GM18907 (cell line): ENCODE results near the gene DLG1.

Experiments
- ATAC-seq: cut with Tn5 transposase; IDR thresholded peaks from one replicate; pipeline ENCODE4 v1.9.1; 2021; ENCODE audit warnings: mild to moderate bottlenecking, moderate library complexity; ENCODE audit not compliant: unreplicated experiment

The DLG1 gene

DNA sequence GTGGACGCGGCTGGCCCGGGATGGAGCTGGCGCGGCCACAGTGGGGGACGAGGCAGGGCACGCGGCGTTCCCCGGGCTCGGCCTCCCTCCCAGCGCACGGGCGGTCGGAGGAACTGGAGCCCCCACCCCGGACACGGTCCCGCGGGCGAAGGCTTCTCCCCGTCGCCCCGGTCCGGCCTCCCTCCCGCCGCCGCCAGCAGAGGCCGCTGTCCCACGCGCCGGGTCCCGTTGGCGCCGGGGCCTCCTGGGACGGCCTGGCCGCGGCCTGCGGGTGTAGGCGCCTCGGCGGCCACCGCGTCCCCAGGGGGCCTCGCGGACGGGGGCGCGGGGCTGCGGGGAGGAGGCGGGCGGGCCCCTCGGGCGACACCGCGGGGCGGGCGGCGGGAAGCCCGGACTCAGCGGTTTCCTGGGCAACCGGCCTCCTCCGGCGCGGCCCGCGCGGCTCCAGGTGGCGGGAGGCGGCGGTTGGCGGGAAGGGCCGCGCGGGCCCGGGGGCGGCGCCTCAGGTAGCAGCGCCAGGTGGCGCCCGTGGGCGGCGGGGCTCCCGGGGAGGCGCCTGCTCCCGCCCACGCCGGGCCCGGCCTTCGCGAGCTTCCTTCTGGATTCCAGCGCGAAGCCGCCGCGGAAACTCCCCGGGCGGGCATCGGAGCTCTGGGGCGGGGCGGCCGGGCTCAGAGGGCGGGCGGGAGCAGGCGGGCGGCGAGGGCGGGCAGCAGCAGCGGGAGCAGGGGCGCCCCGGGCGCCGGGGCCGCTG lies 295.5 kb downstream of the DLG1 start:
- ATAC-seq: peak; percentile 74

DNA sequence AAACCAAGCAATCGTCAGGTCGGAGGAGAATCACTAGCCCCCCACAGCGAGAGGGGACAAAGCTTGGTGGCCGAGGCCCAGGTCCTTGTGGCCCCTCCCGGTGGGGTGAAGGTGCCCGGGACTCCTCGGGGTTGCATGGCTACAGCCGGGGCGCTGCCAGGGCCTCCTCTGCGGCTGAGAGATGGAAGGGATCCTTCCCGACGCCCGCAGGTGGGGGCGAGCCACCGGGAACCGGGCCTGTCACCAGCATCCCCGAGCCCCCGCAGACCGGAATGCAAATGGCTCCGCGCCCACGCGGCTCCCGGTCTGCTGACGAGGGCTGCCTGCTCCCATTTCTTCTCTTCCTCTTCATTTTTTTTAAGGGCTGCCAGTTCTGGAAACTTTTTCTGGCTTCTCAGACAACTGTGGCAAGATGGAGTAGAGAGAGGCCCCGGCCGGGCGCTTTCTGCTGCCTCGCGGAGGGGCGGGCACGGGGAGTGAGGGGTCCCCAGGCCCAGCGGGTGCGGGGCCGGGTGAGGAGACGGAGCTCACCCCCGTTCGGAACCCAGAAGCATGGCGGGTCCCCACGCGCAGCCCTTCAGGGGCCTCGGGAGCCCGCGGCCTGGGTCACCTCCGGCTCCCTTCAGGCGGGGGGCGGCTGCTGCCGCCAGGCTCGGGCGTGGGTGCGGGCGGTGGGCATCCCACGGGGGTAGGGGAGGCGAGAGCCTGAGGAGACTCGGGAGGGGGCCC lies 296.3 kb downstream of the DLG1 start:
- no peak for ATAC-seq

DNA sequence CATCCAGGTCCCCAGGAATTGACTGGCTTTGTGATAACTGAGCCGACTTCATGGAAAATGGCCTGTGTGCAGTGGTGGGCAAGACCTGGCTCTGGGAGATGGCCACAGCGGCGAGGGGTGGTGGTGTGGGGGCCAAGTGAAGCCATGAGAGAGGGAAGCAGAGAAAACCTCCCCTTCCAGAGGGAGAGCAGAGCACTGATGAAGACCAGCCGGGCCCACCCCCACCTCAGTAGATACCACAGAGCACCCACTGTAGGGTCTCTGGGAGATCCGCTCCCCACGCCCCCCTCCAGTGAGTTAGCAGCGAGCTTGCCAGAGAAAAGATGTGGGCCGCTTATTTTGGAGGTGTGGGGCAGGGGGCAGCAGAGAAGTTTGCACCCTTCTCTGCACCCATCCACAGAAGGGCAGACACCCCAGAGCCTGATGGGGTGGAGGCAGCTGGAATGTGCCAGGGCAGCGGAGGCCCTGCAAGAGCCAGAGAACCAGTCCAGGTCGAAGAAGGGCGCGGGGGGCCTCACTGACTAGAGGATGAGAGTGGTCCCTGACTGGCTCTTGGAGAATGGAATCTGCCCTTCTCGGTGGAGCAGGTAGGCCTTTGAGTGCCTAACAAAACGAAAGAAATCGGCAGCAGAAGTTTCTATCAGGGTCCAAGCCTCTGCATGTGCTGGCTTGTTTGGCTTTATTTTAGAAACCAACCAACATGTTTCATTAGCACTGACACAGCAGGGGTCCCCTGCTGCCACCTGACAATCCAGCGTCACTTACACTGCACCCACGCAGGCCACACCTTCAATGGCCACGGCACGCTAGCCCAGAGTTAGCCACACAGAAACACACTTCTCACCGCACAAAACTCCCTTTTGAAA lies 297.1 kb downstream of the DLG1 start:
- ATAC-seq: no peak

DNA sequence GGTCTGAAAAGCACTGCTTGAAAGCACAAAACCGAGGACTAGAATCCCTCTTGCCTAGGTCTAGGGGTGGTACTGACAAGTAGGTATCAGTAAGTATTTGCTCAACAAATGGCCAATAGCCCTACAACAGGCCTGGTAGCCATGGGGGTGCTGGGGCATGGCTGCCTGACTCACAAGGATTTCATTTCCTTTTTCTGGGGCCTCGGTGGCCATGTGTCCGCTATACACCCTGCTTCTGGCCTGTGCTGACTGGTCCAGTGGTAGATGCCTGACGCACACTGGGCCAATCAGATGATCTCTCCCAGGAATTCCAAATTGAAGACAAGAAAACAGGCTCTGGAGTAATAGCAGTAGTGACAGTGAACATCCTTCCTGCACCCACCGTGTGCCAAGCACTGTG lies 298.2 kb downstream of the DLG1 start:
- no peak for ATAC-seq

DNA sequence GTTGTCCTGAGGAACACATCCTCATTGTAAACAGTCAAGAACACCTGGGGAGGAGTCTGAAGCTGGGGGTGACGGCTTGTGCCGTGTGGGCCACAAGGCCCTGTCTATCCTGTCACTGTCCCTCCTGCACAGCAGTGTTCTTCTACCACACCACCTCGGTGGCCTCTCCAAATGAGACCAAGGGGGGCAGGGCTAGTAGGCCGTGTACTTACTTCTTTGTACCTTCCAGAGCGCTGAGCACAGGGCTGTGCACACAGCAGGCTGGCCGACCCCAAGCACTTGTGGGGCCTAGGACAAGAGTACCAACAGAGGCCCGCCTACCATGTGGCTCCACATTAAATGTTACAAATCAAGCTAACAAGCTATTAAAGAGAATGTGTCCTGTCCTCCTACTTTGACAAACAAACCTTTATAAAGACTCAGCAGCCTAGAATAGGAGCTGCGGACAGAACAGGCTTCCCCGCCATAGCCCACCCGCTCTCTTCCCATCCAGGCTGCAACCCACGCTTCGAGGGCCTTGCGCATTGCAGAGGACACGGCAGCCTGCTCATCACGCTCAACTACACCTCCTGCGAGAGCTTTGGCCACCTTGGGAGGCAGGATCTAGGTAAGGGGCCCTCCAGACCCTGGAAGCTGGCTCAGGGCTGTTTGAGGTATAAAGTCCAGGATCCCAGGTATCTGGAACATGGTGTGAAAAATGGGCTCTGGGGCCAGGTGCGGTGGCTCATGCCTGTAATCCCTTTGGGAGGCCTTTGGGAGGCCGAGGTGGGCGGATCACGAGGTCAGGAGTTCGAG lies 299.2 kb downstream of the DLG1 start:
- ATAC-seq: no peak

DNA sequence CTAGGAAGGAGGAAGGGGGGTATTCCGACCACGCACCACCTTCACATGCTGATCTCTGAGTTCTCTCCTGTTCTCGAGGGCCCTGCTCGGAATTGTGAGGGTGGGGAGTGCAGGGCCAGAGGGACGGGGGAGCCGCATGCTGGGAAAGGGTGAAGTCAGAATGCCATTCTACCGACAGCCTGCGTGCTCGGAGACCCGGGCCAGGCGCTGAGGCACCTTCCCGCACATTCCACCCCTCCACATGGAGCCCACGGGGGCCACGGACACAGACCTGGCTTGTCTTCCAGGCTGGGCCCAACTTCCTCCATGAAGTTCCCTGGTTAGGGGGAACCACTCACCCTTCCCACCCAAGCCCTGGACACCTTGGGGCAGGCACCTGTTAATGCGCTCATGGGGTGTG lies 301.1 kb downstream of the DLG1 start:
- ATAC-seq: no peak

DNA sequence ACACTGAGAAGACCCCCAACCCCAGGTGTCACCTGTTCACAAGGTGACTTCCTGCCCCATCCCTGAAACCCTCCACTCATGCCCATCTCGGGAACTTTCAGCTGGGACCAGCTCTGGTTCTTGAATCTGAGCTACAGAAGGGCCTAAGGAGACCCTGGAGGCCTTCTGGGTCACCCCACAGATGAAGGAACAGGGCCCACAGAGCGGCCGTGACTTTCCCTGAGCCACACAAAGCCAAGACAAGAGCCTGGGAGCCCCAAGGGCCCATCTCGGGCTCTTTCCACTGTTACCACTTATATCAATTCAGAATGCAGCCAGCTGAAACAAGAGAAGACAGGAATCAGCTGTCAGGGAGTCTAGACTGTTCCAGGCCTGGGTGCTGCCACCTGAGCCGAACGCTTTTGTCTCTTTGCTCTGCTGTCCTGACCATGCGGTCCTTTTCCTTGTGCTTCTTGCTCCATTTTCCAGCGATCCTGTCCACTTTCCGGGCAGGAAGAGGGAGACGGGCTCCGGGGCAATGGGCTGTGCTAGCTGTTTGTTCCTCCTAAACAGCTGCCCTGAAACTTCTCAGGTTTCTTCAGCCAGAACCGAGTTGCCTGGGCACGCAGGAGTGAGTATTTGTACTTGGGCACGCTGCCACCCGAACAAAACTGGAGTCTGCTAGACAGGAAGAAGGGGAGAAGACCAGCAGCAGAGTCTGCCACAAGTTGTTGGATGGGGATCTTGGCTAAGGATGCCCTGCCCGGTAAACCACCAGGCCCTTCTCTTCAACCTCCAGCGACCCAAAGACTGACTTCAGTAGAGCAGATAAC lies 301.8 kb downstream of the DLG1 start:
- no peak for ATAC-seq

DNA sequence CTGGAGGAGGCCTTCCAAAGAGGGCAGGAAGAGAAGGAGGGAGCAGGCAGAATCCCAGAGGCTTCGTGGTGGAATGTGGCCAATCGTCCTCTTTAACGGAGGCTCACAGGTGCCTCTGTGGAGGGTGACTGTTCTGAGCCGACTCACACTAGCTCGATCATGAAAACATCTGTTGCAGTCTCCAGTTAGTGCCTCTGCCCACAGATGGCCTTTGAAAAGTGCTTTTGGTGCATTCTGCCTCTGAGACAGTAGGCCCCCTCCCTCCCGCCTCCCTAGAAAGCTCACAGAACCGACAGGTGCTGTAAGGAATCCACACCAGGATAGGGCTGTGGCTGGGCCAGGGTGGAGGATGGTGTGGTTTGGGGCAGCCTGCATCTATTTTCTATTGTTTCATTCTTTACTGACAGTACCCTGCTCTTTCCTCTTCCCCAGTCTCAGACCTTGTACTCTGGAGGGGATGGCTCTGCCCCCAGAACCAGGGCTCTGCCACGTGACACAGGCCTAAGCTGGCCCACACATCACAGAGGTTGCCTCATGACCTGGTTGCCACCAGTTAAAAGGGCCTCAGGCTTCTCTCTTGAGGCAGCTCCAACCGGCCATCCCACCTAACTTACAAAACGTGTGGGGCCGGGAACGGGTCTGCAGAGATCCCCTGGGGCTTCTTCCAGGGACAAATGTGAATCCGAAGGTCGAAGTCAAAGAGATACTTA lies 302.6 kb downstream of the DLG1 start:
- ATAC-seq: no peak

DNA sequence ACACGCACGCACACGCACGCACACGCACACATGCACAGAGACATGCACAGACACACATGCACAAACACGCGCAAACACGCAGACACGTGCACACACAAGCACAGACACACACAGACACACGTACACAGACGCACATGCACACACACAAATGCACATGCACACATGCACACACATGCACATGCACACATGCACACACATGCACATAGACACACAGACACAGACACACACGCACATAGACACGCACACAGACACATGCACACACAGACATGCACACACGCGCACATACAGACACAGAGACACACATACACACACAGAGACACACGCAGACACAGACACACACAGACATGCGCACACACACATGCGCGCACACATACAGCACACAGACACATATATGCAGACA lies 303.4 kb downstream of the DLG1 start:
- ATAC-seq: no peak

DNA sequence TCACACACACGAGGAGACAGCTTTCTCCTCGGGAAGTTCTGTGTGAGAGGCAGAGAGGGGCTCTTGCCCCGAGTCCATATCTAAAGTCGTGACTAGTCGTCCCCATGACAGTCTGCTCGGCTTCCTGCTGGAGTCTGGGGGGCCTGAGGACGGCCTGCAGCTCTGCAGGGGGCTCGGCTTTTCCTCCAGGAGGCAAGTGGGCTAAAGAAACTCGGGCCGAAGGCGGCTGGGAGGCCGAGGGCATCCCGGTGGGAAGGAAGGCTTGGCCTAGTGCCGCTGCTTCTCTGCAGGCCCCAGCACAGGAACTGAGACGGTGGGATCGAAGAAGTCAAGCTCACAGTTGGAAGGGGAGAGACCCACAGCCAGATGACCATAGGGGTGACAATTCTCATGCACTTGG lies 304.4 kb downstream of the DLG1 start:
- no peak for ATAC-seq
